Myocyte (in vitro differentiated cells): ENCODE data around the gene NKPD1. TPM values are rescaled to one million over a fixed set of nuclear protein-coding genes. Genes with fewer than 3 reads are reported as not detected.

Experiments
- DNase-seq: peaks from one replicate; pipeline ENCODE4 v3.0.0-alpha.2; 2012; ENCODE audit warnings: low read depth
- total RNA-seq: library from RNA; depleted of rRNA; stranded (reverse); fragments of >200 nt; gene quantifications from 2 replicates; pipeline ENCODE4 v1.2.3, GENCODE V29; 2014

The NKPD1 gene
- total RNA-seq, 1 donor from 2014 or later, result 0.13 TPM

DNA sequence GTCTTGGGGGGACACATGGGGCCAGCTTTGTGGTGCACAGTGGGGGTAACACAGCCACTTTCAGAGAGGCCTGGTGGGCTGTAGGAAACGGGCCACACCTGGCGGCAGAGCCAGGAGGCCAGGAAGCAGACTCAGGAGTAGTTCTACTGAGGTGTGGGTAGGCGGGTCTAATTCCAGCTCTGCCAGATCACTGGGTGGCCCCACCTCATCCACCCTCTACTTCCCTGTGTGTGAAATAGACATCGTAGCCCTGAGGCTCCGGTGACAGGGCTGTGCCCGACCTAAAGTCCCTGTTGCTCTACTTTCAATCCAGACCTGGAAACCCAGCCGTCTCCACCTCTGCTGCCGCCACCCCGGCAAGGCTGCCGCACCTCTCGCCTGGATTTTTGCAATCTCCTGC is 4.0 kb downstream of the NKPD1 start:
- DNase-seq, result no peak

DNA sequence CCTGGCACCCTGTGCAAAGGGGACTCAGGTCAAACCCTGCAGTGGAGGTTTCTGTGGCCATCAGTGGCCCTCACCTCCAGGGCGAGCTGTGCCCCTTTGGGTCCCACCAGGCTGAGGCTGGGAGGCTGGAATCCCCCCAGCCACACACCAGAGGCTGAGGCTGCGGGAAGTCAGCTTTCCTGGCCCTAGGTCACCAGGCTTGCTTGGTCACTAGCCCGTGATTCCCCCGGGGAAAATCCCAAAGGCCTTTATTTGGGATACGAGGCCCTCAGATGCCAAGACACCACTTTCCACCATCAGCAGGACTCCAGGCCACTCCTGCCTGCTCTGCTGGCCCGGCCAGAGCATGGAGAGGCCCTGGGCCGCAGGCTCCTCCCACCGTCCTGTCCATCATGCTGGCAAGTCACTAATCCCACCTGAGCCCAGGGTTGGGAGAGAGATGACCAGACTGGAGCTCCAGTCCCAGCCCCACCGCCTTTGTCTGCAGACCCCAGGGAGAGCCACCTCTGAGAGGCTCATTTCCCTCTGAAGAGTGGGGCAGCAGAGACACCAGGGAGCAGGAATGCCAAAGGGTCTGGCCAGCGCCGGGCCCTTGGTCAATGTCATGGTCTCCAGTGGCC is 4.7 kb downstream of the NKPD1 start:
- DNase-seq, result no peak

DNA sequence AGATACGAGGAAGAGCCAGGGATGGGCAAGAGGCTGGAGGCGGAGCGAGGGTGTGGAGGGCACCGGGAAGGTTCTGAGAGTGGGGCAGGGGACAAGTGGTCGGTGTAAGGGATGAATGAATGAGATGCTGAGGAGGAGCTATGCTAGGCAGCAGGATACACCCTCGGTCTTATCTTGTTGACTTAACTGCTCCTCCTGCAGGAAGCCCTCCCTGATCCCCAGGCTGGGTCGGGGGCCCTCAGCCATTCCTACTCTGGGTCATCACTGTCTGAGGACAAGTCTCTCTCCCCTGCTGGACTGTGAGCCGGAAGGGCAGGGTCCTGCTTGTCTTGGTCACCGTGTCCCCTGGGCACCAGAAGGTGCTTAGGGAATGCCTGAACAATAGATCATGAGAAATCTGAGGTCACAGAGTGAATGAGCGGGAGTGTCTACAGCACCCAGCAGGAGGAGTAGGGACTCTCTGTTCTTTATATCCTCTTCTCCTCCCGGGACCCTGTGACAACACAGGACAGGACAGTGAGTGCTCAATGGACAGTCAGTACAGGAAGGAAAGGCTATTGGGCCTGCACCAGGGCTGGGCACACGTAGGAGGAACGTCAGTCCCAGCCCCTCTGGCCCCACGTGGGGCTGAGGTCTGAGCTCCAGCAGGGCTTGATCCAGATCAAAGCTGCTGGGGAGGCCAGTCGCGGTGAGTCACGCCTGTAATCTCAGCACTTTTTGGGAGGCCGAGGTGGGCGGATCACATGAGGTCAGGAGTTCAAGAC is 6.5 kb downstream of the NKPD1 start:
- no peak for DNase-seq

DNA sequence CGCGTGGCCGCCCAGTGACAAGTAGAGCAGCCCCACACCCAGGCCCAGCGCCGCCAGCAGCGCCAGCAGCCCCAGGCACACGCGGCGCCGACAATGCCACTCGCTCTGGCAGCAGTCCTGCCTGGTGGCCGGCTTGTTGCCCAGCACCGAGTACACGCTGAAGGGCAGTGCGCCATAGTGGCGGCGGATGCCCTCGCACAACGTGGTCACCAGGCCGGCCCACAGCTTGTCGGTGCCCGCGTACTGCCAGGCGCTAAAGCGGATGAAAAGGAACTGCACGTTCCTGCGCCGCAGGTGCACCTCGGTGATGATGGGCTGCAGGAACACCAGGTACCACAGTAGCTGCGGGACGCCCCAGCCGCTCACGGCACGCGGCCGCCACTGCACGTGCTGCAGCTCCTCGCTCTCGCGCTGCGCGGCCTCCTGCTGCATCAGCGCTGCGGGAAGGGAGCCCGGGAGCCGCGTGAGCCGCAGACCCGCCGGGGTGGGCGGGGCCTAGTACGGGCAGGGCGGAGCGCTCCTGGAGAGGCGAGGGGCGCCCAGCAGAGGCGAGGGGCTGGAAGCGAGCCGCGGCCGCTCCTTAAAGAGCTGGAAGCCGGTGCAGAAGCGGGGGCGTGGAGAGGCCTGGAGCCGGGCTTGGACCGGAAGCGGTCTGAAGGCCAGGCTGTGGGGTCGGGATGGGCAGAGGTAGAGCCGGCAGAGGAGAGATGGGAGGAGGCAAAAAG is 7.3 kb downstream of the NKPD1 start:
- no peak for DNase-seq

DNA sequence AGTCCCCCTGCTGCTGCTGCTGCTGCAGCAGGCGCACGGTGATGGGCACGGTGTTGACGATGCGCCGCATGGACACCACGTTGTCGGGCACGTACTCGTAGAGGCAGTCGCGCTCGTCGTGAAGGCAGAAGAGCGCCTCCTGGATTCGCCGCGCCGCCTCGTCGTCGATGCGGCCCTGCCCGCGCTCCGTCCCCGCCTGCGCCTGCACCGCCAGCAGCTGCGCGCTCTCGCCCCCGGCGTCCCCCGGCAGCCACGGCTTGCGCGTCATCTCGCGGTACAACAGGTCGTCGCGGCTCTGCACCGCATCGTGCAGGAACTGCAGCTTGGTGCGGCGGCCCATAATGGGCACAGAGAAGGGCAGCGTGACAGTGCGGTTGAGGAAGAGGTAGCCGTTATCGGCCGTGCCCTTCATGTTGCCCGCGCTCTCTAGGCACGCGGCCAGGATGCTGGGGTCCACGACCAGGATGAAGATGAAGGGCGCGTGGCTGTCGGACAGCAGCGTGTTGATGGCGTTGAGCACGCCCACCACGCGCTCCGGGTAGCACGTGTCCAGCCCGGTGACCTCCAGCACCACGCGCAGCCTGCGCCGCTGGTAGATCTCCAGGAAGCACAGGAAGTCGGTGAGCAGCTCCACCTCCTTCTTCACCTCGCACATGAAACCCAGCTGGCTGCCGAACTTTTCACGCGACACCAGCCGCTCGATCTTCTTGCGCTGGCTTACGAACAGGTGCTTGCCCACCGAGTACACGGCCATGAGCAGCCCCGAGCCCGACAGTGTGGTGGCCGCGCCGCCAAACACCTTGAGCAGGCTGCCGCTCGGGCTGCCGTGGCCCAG is 8.1 kb downstream of the NKPD1 start:
- DNase-seq, result no peak

DNA sequence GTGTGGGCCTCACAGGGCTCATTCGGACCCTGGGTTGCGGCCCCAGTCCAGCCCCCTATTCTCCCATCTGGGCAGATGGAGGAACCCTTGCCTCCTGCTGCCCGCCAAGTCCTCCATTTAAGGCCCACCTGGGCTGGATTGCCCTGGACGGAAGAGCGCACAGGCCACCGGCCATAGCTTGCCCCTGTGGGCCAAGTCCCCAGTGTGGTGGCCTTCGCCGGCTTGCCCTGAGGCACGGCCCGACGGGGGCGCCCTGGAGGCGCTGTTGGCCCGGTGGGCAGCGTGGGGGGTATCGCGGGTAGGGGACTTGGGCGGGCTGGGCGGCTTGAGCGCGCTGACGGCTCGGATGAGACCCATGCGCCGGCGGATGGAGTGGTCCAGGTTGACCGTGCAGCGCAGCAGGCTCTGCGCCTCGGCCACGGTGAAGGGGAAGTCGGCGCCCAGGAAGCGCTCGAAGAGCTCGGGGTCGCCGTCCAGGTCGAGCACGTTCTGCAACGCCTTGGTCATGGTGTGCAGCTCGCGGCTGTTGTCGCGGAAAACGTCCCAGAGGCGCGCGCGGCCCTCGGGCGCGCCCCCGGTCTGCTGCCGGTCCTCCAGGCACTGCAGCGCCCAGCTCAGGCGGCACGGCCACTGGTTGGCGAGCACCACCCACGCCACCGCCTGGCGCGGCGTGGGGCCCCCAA is 8.8 kb downstream of the NKPD1 start:
- no peak for DNase-seq

DNA sequence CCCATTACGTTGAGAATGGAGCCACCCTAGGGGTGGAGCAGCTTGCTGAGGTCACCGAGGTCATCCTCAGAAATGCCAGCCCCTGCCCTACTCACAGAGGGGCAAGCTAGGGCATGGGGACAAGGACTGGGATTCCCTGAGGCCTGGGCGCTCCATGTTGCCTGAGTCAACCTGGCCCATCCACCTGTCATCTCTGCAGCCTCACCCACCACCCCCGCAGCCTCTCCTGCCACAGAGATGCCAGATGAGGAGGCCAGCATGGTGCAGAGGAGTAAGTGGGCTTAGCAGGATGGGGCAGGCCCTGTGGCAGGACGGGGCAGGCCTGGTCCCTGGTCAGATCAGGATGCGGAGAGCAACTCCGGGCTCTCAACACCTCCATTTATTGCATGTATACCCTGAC is 9.5 kb downstream of the NKPD1 start:
- DNase-seq, result no peak

DNA sequence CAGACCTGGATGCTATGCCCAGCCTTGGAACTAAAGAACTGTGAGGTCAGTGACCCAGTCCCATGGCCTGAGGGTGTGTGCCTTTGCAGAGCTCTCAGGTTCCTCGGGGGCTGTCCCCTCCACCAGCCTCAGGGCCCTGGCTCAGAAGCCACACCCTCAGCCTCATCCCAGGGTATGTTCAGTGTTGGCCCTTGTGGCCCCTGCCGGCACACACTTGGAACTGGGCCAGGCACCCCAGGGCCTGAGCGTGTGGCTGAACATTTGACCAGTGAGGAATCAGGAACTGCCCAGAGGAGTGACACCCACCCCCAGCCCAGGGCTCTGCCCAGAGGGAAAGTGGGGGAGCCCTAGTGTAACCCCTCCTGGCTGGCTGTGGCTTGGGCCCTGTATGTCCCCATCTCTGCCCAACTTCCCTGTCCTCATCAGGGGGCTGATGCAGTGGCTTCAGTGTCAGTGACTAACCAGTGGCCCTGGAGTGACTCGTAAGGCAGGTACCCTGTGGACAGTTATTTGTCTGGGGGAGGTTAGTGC is 10.0 kb downstream of the NKPD1 start:
- DNase-seq, result no peak

DNA sequence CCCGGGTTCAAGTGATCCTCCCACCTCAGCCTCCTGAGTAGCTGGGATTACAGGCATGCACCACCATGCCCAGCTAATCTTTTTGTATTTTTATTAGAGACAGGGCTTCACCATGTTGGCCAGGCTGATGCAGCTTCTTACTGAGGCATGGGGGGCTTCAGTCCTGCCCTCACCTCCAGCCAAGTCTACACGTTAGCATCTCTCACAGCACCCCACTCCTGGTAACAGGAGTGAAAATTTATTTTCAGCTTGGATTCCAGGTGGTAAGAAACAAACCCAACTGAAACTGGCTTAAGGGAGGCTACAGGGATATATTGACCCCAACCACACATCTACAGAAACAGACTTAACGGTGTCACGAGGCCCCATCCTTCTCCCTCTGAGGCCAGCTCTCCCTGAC is 10.6 kb downstream of the NKPD1 start:
- DNase-seq, result no peak

DNA sequence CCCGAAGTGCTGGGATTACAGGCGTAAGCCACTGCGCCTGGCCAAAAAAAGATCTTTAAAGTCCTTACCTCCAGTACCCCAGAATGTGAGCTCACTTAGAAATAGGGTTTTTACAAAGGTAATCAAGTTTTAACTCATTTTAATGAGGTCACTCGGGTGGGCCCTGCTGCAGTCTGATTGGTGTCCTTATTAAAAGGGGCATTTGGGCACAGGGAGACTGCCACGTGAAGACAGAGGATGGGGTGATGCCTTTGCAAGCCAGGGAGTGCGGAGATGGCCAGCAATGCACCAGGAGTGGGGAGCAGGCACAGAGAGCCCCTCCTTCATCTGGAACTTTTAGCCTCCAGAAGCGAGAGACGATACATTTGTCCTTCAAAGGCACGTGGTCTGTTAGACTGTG is 11.7 kb downstream of the NKPD1 start:
- no peak for DNase-seq

DNA sequence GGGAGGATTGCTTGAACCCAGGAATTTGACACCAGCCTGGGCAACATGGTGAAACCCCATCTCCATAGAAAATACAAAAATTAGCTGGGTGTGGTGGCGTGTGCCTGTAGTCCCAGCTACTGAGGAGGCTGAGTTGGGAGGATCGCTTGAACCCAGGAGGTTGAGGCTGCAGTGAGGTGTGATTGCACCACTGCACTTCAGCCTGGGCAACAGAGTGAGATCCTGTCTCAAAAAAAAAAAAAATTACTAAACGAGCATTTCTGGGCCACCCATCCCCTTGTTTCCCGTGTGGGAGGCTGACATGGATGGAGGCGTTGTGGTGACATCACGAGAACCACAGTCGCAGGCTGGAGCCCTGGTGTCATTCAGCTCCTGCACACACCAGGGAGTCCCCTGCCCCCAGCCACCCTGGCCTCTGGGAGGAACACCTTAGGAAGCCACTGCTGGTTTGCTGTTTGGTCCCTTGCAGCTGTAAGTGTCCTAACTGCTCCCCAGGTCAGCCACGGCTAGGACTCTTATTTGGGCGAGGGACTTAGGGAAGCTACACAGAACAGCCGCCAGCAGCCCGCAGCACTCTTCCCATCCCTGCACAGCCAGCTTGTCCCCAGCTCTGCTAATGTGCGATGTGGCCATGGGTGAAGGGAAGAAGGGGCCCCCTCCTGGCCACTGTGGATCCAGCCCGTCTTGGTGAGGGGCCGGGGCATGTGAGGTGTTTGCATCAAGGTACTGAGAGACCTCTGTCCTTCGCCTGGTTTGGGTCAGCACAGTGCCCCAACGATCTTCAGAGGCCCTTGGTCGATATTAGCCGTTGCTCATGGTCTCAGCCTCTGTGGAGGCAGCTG is 12.7 kb downstream of the NKPD1 start:
- DNase-seq, result no peak

DNA sequence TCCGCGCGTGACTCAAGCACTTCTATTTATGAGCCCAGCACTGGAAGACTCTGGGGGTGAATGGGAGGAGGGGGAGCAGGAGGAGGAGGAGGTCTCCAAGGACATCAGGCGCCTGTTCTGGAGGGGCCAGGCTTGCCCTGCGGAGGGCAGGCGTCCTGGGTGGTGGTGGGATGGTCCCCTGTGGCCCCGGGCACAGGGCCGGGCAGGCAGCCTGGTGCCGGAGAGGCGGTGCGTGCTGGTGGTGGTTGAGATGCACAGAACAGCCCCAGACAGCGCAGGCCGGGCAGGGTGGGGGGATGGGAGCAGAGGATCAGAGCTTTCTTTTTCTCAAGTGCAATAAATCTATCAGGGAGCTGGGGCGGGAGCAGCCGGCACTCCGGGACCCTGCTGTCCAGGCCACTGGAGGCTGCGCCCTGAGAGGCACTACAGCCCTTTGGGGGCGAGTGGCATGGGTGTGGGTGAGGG is 14.0 kb downstream of the NKPD1 start:
- DNase-seq, result no peak

DNA sequence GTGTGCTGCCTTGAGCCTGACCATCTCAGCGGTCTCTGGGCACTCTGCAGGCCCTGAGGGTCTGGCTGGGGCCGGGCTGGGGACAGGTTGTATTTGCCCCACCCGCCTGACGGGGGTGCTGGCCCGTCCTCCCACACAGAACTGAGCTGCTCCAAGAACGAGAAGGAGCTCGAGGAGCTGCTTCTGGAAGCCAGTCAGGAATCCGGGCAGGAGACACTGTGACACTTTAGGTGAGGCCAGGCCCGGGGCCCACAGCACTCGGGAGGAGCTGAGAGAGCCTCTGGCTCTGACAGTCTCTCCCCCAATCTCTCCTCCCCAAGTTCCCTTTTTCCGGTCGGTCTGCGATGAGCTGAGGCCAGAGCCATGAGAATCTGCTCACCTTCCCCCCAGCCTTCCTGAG is 14.5 kb downstream of the NKPD1 start:
- no peak for DNase-seq

DNA sequence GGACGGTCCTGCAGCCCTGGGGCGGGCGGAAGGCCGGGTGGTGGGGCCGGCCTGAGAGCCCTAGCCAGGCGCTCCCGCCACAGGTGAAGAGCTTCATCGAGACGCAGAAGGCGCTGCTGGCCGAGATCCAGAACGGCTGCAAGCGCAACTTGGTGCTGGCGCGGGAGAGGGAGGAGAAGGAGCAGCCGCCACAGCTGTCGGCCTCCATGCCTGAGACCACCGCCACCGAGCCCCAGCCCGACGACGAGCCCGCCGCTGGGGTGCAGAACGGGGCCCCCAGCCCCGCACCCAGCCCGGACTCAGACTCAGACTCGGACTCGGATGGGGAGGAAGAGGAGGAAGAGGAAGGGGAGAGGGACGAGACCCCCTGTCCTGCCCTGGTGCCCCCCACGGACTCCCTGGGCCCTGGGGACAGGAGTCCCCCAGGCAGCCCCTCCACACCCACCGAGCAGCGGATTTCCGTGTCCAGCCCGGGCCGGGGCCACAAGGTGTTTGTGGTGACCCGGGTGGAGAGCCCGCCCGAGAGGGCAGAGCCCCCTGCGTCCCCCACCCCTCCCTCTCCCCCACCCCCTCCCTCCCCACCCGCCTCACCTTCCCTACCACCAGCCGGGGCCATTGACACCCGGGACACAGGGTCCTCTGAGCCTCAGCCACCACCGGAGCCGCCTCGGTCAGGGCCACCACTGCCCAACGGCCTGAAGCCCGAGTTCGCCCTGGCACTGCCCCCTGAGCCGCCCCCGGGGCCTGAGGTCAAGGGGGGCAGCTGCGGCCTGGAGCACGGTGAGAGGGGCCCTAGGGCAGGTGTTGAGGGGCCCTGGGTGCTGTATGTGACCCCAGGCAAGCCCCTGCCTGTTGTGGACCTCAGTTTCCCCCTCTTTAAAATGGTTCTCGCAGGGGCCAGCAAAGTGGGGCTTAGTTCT is 15.3 kb downstream of the NKPD1 start:
- no peak for DNase-seq

DNA sequence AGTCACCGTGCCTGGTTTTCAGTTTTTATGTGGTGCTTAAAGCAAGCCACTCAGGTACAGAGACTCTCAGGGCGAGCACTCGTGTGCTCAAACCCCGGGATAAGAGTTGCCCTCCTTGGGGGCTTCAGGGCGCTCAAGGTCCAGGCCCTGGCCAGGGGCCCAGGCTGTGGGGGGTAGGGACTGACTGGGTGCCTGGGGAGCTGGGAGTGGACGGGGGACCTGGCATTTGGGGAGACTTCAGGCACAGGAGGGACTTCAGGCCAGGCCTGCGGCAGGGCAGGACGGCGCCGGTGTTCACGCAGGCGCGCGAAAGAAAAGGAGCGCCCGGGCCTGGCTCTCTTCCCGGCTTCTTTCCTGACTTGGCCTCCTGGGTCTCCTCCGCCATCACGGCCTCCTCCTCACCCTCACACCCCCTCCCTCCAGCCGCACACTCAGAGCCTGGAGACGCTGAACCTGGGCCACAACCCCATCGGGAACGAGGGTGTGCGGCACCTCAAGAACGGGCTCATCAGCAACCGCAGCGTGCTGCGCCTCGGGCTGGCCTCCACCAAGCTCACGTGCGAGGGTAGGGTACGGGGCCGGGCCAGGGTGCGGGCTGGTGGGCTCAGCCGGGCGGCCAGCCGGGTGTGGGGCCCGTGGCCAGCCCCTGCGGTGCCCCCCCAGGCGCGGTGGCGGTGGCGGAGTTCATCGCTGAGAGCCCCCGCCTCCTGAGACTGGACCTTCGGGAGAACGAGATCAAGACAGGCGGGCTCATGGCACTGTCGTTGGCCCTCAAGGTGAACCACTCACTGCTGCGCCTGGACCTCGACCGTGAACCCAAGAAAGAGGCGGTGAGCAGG is 16.1 kb downstream of the NKPD1 start:
- DNase-seq, result no peak

DNA sequence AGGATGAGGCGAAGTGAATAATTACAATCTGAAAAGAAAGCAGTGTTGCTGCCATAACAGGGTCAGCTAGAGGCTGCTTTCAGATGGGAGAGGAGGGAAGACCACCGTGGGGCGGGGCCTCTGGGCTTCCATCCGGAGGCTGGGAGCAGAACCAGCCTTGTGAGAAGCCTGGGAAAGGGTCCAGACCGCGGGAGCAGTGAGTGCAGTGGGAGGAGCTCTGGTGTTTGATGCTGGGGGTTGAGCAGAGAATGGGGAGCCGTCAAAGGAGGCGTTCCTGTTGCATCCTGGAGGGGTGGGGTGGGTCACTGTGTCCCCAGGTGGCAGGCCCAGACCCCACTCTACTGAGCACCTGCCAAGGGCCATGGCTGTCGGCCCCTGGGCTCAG is 18.1 kb downstream of the NKPD1 start:
- no peak for DNase-seq

DNA sequence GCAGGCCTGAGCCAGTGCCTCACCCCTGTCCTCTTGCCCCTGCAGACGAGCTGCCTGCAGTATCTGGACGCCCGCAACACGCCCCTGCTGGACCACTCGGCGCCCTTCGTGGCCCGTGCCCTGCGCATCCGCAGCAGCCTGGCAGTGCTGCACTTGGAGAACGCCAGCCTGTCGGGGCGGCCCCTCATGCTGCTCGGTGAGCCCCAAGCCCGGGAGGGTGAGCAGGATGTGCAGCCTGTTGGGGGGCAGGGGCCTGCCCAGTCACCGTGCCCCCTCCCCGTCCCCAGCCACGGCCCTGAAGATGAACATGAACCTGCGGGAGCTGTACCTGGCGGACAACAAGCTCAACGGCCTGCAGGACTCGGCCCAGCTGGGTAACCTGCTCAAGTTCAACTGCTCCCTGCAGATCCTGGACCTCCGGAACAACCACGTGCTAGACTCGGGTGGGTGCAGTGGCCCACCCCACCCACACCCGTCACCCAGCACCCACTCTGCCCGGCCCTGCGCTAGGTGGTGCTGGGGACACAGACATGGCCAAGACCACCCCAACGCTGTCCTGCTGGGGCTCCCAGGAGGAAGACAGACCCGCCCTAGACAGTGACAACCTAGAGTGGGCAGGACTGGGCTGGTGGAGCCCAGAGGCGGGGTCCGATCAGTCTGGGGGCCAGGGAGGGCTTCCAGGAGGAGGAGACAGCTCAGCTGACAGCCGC is 18.6 kb downstream of the NKPD1 start:
- no peak for DNase-seq
